AG08396 (cell line): Measurements from ENCODE around the gene RPS23.
A peak's percentile ranks its signal among the peaks of the same experiment; 100 is the strongest.

Experiments used
- DNase-seq: peaks from one replicate; pipeline ENCODE4 v3.0.0; 2012; ENCODE audit warnings: low spot score, mixed read lengths

RPS23 gene

DNA sequence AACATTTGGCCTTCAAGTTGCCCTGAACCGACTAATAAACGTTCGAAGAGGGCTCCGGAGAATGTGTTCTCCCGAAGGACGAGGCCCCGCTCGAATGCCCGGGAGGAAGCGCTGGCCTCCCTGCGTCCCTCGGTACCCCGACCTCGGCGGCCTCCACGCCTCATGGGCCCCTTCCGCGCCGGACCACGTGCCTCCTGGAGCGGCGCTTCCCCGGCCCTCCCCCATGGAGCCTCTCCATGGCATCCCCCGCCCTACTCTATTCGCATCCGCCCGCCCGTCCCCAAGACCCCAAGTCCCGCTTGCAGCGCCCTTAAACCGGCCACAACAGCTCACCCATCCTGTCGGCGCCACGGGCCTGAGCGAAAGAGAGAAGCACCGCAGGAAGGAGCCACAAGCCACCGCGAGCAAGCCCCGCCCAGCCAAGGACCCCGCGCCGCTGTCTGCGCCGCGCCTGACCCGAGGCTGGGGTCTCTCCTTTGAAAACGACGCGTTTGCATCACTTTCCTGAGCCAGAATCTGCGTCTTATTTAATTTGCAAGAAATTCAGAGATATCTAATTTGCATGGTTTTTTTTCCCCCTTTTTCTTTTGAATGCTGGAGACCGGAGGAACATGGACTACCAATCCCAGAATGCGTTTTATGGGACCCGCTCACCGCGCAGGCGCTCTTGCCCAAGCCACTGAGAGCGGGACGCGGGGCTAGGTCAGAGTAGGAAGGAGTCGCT lies at the start of gene RPS23:
TSS of gene RPS23 (minus strand) at position 368 of the 724 bp plus-strand sequence. CDS start at position 337, 31 bp downstream.
- peak; percentile 92 for DNase-seq

DNA sequence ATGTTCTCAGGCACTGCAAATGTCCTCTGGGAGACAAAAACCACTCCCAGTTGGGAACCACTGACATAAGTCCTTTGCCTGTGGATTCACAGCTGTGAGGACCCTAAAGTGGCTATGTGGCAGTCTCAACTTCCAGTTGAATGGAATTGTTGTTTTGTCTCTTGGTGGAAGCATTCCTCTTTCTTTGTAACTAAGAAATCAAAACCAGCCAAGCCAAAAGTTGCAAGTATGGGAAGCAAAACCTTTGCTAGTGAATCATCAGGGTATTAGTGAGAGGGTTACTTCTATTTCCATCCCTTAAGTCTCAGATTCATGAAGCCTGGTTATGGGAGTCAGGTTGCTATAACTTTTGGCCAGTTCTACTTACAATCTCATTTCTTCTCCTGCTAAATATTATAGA lies 49.8 kb upstream of the RPS23 start:
- DNase-seq = no peak

DNA sequence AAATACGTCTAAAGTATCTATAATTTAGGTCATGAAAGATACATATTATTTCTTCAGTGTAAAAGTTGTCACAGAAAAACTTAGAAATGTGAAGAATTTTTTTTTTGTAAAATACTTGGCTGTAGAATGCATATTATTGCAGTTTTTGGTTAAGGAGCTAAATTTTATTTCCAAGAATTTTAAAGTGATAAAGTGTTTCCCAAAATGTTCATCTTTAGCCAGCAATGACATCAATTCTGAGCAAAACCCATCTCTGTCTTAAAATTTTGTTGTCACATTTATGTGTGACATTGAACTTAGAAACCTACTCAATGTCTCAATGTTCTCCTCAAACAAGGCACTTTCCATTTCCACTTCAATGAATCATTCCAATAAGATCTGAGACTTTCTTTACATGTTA lies 47.8 kb upstream of the RPS23 start:
- no peak for DNase-seq

DNA sequence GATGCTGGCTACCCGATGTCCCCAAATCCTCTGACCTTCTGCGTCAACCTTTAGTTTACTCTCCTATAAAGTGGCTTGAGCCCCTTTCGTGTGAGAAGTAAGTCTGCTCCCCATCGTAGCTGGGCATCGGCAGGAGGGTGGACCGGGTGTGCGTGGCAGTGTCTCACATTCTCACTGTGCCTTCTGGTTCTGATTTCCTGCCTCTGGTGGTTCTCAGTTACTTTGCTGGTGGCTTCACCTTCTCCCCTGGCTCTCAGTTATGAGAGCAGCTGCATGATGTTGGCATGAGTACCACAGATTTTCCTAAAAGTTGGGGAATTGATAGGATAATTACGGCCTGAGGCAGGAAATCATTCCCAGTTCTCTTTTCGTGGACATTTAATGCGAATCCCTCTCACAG lies 47.0 kb upstream of the RPS23 start:
- DNase-seq = no peak

DNA sequence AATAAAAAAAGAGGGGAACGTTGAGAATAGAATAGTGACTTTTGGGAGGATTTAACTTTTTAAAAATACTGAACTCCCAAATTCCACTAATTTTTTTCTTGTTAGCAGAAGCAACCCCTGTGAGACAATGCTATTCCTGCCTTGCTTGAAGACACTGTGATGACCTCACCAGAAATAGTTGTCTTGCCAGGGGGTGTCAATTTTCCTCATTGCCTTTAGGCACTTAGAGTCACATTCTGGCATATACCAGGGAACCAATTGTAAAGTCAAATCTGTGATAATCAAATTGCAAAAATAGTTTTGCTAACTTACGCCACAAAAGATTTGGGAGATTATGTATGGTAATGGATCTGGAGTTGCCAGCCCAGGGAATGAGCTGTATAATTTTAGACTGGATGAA lies 42.8 kb upstream of the RPS23 start:
- no peak for DNase-seq

DNA sequence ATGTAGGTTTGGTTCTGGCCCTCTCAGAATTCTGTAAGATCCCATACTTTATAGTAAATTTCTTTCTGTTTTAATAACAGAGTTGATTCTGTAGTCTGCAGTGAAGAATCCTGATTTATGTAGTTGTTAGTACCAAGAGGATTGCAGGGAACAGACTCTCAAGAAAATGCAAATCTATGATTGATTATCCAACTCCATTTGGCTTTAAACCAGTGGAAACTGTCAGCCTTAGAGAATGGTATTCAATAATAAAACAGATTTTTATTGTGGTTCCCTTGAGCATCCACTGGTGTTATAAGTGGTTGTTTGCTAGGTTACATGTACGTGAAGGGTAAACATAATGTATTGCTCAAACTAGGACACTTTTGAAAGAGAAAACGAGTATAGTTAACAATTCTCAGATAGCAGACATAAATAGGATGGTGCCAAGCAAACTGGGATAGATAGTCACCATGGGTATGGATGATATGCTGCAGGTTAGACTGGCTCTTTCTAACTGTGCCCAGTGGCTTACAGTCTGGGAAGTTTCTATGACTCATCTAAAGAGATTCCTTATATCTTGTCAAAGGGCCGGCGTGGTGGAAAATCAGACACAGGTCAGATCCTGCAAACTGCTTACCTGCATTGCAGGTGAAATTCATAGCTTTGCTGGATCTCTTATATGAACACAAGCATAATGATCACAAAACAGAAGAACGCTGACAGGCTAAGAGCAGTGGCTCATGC lies 41.7 kb upstream of the RPS23 start:
- DNase-seq = no peak

DNA sequence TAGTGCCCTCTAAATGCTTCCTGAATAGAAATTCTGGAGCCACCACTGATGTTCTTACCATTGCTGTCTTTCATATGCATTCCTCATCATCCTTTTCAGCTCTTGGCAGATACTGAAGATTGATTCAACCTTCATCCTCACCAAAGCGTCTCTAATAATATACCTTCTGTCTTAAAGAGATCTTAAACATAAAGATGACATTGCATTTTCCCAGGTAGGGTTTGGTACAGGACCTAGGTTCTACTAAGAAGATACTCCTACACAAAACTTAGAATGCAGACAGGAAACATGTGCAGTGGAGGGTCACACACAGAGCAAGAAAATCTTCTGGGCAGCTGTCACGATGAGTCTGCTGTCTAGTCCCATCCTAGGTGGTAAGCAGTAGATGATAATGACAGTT lies 41.0 kb upstream of the RPS23 start:
- no peak for DNase-seq

DNA sequence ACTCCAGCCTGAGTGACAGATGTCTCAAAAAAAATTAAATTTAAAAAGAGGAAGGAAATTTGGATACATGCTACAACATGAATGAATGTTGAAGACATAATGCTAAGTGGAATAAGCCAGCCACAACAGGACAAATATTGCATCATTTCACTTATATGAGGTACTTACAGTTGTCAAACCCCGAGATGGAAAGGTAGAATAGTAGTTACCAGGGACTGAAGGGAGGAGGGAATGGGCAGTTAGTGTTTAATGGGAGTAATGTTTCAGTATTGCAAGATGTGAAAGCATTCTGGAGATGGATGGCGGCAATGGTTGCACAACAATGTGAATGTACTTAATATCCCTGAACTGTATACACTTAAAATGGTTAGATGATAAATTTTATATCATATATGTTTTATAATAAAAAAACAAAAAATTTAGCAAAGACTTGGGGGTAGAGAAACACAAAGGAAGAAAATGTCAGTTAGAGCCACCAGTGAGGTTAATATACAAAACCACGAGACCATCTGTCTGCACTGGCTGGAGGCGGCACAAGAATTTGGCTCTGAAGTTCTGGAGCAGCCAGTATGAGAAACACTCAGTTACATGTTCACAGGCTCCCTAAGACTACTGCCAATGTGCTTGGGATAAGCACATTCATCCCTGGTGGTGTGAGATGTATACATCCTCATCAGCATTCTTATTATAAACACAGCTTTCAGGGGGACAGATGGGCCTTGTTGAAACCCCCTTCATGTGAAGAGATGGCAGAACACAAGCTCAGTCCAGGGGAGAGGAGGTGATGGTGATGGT lies 37.0 kb upstream of the RPS23 start:
- DNase-seq = no peak

DNA sequence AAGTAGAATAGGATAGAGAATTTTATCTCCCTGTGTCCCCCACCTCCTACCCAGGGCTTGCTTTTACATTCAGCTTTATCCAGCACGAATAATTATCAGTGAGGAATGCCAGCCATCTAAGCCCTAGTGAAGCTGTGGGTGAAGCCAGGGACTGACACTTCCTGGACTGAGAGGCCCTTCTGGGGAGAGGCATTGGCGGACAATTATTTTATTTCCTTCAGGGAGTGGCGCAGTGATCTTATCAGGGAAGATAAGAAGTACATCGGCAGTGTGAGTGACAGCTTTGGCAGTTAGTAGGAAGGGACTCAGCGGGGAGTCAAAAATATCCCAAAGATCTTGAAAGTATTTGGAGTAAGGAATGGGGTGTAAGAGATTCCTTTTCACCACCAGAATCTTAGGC lies 34.9 kb upstream of the RPS23 start:
- DNase-seq = no peak

DNA sequence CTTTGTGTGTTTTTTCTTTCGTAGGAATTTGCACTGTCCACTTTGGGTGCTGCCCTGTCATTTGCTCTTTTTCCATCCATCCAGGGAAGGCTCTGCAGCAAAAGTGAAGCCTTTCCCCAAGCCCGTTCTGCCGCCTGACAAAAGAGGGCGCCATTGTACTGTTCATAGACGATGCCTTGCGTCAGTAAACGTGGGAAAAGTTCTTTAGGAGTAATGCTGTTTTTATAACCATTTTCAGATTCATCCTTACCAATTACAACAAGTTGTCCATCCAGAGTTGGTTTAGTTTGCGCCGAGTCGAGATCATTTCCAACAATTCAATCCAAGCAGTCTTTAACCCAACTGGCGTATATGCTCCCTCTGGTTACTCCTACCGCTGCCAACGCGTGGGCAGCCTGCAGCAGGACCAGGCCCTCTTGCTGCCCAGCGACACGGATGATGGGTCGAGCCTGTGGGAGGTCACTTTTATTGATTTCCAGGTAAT lies 34.3 kb upstream of the RPS23 start:
- DNase-seq = peak; percentile 67

DNA sequence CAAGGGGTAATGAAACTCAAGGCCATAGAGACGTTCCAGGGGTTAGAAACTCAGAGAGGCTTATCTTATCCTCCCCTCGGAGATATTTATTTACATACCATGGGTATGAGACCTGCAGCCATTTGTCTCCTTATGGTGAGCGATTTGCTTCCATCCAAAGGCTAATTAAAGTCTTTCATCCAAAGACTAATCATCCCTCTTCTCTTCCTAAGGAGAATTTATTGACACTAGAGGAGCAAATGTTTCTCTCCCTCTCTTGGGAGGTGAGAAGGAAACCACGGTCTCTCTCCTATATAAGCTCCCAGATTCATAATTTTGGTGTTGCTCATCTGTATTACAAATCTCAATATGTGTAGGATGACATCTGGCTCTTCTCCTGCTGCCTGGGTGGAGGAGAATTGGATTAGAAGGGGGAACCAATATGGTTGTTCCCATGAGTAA lies 31.0 kb upstream of the RPS23 start:
- DNase-seq = no peak

DNA sequence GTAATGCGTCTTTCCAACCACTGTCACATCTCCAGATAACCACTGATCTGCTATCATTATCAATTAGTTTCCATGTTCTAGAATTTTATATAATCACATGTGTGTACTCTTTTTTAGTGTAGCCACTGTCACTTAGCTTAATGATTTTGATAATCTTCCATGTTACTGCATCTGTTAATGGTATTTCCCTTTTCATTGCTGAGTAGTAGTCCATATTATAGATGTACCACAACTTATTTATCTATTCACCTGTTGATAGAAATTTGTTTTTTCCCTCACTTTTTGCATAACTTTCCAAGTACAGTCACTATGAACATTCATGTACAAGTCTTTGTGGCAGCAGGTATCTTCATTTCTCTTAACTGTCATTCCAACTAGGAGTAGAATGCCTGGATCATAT lies 30.3 kb upstream of the RPS23 start:
- DNase-seq = no peak

DNA sequence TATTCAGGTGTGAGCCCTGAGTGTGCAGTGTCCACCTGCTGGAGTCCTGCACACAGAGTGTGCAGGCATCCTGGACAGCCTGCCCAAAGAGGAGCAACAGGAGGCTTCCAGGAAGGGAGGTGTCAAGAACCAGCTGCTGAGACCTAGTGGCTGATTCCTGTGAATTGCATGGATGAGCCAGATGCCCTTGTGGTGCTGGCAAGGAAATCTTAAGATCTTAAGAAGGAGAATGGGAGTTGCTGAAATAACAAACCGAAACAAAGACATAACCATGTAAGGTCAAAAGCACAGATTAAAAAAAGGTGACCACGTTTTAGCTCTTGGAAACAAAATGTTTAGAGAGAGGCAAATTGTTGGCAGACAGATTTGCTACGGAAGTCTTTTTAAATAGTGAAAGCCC lies 29.3 kb upstream of the RPS23 start:
- DNase-seq = peak; percentile 15

DNA sequence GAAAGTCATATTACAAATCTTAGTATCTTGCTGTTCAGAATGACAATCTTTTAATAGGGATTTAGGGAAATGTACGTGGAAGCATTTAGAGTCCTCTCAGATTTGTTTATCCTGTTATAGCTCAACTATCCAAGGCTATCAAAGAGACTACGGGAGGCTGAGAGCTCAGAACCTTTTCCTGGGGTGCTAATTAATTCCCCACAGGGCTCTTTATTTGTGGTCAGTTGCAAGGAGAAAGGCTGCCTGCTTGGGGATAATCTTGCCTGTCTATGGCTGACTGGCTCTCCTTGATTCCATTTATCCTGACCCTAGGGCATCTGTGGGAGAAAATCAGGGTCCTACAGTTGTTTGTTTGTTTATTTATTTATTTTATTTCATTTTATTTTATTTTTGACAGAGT lies 28.0 kb upstream of the RPS23 start:
- DNase-seq = no peak

DNA sequence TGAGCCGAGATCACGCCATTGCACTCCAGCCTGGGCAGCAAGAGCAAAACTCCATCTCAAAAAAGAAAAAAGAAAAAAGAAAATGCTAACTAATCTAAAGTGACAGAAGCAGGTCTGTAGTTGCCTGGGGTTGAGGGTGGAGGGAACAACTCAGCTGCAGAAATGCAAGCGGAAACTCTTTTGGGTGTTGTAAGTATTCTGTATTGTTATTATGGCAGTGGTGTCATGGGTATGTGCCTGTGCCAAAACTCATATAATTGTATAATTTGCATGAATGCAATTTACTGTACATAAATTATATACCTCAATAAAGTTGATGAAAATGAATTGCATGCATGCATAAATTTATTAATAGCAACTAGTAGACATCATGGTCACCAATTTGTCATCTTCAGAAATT lies 23.0 kb upstream of the RPS23 start:
- no peak for DNase-seq

DNA sequence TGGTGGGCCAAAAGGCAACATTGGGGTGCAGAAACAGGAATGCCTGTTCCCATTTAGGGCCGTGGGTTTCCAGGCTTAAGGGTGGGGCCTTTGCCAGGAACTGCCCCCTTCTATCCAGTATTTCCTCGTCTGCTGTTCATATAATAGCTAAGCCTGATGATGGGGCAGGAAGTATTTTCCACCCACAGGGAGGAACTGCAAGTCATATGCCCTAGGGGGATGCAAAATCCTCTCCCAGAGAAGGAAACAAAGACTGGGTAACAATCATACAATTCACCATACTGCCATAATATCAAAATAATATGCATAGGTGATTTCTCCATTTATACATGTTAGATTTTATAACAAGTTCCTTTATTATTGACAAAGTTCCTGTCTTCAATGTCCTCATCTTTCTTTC lies 20.5 kb upstream of the RPS23 start:
- no peak for DNase-seq

DNA sequence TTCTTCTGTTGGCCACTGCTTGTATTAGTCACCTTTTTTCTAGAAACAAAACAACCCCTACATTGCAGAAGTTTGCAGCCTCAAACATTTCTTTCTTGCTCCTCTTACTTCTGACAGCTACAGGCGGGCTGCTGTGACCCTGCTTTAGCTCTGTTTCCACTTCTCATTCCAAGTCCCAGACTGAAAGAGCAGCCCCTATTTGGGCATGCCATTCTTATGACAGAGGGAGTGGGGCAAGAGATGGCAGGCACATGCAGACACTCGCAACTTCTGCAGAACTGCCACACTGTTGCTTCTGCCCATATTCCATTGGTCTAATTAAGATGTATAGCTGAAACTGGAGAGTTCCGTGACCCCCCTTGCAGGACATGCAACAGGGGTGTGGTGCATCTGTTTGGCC lies 19.6 kb upstream of the RPS23 start:
- DNase-seq = no peak

DNA sequence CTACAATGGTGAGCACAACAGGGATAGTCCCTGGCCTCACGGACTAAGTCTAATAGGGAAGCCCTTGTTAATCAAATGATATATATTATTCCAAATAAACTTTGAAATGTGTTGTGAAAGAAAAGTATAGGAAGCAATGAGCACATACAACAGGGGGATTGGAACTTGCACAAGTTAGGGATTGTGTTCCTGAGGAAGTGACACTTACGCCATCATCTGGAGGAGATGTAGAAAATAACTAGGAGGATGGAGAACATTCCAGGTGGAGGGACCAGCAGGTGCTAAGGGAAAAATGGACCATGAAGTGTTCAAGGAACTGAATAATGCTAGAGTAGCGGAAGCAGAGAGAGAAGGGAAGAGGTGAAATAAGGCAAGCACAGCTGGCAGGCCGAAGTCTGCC lies 18.8 kb upstream of the RPS23 start:
- no peak for DNase-seq

DNA sequence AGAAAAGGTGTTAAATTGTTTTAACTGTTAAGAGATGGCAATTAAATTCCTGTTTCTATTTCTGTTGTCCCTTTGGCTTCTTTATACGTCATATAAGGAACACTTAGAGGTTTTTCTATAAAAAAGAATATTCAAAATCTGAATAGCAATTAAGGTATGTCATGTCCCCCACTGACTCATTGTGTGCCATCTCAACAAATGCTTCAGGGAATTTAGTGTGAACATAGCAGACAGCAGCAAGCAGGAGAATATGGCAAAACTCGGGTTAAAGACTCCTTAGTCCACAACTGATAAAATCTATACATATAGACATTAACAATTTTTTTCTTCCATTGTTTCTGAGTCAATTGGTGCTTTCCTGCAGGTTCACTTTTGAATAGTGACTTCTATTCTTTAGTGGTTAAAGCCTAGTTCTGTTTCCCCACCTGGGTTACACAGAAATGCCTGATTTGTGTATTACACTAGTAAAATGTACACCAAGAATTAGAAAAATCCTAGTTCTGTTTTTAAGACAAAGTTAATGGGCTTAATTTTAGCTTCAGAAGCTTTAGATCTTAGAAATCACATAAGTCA lies 17.9 kb upstream of the RPS23 start:
- no peak for DNase-seq

DNA sequence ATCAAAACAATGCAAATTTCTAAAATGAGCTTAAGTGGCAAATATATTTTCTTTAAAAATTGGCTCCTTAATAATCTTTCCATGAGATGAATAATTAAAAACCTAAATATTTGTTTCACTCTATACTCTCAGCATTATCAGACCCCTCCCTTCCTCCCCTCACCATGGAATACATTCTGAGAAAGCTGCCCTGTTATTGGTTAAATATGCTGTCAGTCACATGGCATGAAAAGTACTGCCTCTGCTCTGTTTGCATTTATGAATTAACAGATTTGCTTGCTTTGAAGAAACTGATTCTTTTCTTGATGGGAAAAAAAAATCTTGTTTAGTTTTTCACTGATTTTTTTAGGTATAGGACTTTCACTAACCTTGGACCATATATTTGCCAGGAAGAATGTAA lies 17.0 kb upstream of the RPS23 start:
- no peak for DNase-seq

DNA sequence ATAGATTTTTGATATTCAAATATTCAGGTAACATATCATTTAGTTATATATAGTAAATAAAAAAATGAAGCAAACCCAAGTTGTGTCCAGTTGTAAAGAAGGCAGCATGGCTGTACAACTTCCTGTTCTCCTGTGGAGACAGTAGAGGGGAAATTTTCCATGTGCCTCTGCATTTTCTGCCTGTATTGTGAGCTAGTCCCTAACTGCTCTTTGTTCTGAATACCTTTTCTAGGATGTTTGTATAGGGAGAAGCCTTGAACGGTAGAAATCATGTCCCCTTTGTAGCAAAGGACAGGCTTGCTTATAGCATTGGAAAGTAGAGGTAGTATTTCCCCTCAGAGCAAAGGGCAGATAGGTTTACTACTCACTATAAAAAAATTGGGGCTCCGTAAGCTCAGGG lies 13.3 kb upstream of the RPS23 start:
- no peak for DNase-seq

DNA sequence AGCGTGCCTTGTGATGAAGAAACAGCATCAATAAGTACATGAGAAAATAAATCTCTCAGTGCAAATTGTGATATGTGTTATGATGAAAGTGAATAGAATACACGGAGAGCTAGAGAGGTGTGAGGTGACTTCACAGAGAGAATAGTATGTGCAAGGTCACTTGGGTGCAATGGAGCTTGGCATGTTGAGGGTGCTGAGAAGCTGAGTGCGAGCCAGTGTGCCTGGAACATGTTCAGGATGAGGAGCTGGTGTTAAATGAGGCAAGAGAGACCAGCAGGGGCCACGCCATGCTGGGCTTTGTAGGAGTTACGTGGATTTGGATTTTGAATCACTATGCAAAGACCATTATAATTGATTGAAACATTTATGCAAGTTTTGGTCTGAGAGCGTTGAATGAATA lies 12.8 kb upstream of the RPS23 start:
- DNase-seq = no peak

DNA sequence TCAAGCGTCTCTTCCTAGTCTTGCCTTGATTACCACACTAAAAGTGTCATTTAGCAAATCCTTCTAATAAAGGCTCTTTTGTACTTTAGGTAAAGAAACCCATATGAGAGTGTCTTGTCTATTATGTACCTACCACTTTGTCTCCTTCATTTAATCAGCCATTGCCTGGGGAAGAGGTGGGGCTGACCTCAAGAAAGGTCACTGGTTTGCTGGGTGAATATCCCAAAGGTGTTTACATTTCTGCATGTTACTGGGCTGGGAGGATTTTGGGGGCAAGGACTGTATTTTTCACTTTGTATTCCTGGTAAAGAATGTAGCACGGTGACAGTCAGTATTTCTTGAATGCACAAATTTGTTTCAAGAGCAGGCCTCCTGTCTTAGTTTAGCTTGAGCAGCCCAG lies 11.9 kb upstream of the RPS23 start:
- no peak for DNase-seq
